BLaER1 treated with 17β-estradiol and CSF1 and Interleukin-3, amounts not matched to agents 10 nM and 100 nM (cell line): ENCODE results near the gene GPR146.
A peak's percentile ranks its signal among the peaks of the same experiment; 100 is the strongest.

ENCODE experiments used
- H3K27ac ChIP-seq, 11 experiments: shearing (Covaris generic); formaldehyde crosslinking; 2 replicates each; pipeline ENCODE4 v1.8.1; 2022
- H3K27me3 ChIP-seq, 11 experiments: shearing (Covaris generic); formaldehyde crosslinking; 2 replicates each; pipeline ENCODE4 v1.8.1; 2022
- H3K36me3 ChIP-seq, 11 experiments: shearing (Covaris generic); formaldehyde crosslinking; 2 replicates each; pipeline ENCODE4 v1.8.1; 2022
- H3K4me1 ChIP-seq, 10 experiments: shearing (Covaris generic); formaldehyde crosslinking; 2 replicates each; pipeline ENCODE4 v1.8.1; 2022
- H3K4me2 ChIP-seq, 11 experiments: shearing (Covaris generic); formaldehyde crosslinking; 2 replicates each; pipeline ENCODE4 v1.8.1; 2022
- H3K4me3 ChIP-seq, 10 experiments: shearing (Covaris generic); formaldehyde crosslinking; 2 replicates each; pipeline ENCODE4 v1.8.1; 2022
- H3K9ac ChIP-seq, 11 experiments: shearing (Covaris generic); formaldehyde crosslinking; 2 replicates each; pipeline ENCODE4 v1.8.1; 2022
- H3K9me3 ChIP-seq, 11 experiments: shearing (Covaris generic); formaldehyde crosslinking; replicated peaks in 1 of 11; 2 replicates each; pipeline ENCODE4 v1.8.1; 2022
- H4K20me1 ChIP-seq, 11 experiments: shearing (Covaris generic); formaldehyde crosslinking; 2 replicates each; pipeline ENCODE4 v1.8.1; 2022
- Cebpa-rat ChIP-seq, 11 experiments: shearing (Covaris generic); IDR thresholded peaks; 2 replicates each; pipeline ENCODE4 v1.8.1; 2022

GPR146 gene

GRCh38 chr7:1024876-1025742, 19.2 kb upstream of the GPR146 start:
- H3K36me3 ChIP-seq, result peaks cover 5 to 21% (median 17%) of the 10 kb centered on the region in 11 experiments; a peak in 20 of 22 replicates
- peaks cover 69 to 98% (median 92%) of the 10 kb centered on the region in 10 experiments for H3K4me1 ChIP-seq
- H3K4me3 ChIP-seq, result peak overlapping the region in 5 of 10 experiments; percentile 3 to 41 (median 32); a peak in 5 of 20 replicates
- no peak for TF ChIP-seq Cebpa-rat (IDR thresholded peaks at IDR 0.05)
- H3K27ac ChIP-seq, result peak overlapping the region in 6 of 11 experiments; percentile 40 to 91 (median 84); a peak in 13 of 22 replicates
- H3K4me2 ChIP-seq, result peak overlapping the region; percentile 86 to 100 (median 99)
- H3K9ac ChIP-seq, result peak overlapping the region in 9 of 11 experiments; percentile 14 to 83 (median 44); a peak in 14 of 22 replicates
- H3K9me3 ChIP-seq, result peaks cover 9 to 21% (median 17%) of the 10 kb centered on the region in 11 experiments
- H4K20me1 ChIP-seq, result peaks cover 44 to 89% (median 62%) of the 10 kb centered on the region in 11 experiments; a peak in 21 of 22 replicates
- peaks cover 12 to 35% (median 17%) of the 10 kb centered on the region in 11 experiments; a peak in 18 of 22 replicates for H3K27me3 ChIP-seq

- Histone ChIP-seq H3K4me1 (peaks cover 73 to 100% (median 96%) of the 10 kb centered on the region in 10 experiments), H3K36me3 (peaks cover 0 to 13% (median 10%) of the 10 kb centered on the region in 11 experiments; a peak in 20 of 22 replicates), H3K4me3 (peak overlapping the region in 4 of 10 experiments; percentile 19 to 68 (median 64); a peak in 4 of 20 replicates), H3K27ac (peak overlapping the region in 6 of 11 experiments; percentile 40 to 91 (median 84); a peak in 12 of 22 replicates), H4K20me1 (peaks cover 44 to 88% (median 62%) of the 10 kb centered on the region in 11 experiments; a peak in 21 of 22 replicates), H3K27me3 (peaks cover 12 to 35% (median 17%) of the 10 kb centered on the region in 11 experiments; a peak in 18 of 22 replicates), H3K9ac (peak overlapping the region in 8 of 11 experiments; percentile 20 to 83 (median 62); a peak in 11 of 22 replicates), H3K4me2 (peak overlapping the region; percentile 86 to 100 (median 99)), H3K9me3 (peaks cover 5 to 12% (median 9%) of the 10 kb centered on the region in 11 experiments)
- no peak for TF ChIP-seq Cebpa-rat (IDR thresholded peaks at IDR 0.05)
These were observed 18.4 kb upstream of the GPR146 start for GRCh38 chr7:1025743-1026581.

DNA sequence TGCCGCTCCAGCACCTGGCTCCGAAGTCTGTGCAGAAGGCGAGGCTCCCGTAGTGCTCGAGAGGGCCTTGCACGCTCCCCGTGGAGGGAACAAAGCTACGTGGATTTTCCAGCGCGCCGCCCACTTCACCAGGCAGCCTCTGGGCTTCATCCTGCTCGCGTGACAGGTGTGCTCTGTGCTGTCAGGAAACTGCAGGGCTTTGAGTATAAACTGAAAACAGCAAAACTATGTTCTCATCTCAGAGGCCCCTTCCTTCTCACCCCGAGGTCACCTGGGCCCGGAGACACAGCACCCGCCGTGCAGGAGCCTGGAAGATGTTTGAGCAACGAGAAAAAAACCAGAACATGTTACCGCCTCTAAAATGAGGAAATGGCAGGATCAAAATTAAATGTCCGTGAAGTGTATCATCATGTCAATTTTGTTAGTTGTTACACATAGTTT, 17.6 kb upstream of the GPR146 start:
- Histone ChIP-seq H4K20me1 (peaks cover 42 to 81% (median 62%) of the 10 kb centered on the region in 11 experiments; a peak in 21 of 22 replicates), H3K4me3 (peak overlapping the region in 7 of 10 experiments; percentile 19 to 72 (median 67); a peak in 8 of 20 replicates), H3K9ac (peak overlapping the region in 8 of 11 experiments; percentile 66 to 83 (median 80); a peak in 14 of 22 replicates), H3K4me2 (peak overlapping the region; percentile 86 to 100 (median 99)), H3K27me3 (peaks cover 12 to 35% (median 17%) of the 10 kb centered on the region in 11 experiments; a peak in 18 of 22 replicates), H3K27ac (peak overlapping the region in 5 of 11 experiments; percentile 68 to 91 (median 88); a peak in 8 of 22 replicates), H3K36me3 (peaks cover 0 to 5% (median 2%) of the 10 kb centered on the region in 11 experiments; a peak in 8 of 22 replicates), H3K9me3 (peaks cover 0 to 4% (median 1%) of the 10 kb centered on the region in 11 experiments; a peak in 14 of 22 replicates), H3K4me1 (peaks cover 73 to 94% (median 90%) of the 10 kb centered on the region in 10 experiments)
- no peak for TF ChIP-seq Cebpa-rat (IDR thresholded peaks at IDR 0.05)

DNA sequence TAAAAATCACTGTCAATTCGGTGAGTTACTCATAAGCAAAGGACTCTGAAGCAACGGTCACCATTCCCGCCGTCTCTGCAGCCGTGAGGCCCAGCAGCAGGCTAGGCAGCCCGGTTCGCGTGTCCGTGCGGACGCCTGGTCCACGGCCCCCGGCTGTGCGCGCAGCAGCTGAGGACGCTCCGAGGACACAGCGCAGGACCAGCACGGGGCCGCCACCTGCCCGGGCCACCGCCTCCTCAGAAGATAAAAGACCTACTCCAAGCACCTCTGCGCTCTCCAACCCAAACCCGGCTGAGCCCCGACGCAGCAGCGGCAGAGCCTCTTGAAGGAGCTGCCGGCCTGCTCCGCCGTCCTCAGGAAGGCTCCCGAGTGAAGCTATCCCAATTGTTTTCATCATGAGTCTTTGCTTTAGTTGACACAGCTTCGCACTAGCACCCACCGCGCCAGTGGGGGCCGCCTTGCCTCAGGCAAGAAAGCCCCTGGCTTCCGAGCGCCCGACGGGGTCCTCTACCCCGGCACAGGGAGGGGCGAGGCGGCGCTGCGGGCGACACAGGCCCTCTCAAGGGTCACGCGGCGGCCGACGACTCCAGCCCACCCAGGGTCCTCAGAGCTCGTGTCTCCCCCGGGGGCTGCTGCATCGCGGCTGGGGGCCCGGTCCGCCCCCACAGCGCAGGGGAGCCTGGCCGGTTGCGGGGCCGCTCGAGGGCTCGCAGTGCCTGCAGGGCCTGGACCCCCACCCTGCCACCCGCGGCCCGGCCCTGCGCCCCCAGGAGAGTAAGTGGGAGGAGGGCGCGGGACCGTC, 16.9 kb upstream of the GPR146 start:
- H4K20me1 ChIP-seq, result peaks cover 35 to 80% (median 56%) of the 10 kb centered on the region in 11 experiments; a peak in 21 of 22 replicates
- peak overlapping the region; percentile 86 to 100 (median 99) for H3K4me2 ChIP-seq
- H3K36me3 ChIP-seq, result no peaks in the 10 kb centered on the region
- H3K27ac ChIP-seq, result peak overlapping the region; percentile 32 to 89 (median 74); a peak in 21 of 22 replicates
- no peak for TF ChIP-seq Cebpa-rat (IDR thresholded peaks at IDR 0.05)
- peaks cover 12 to 34% (median 17%) of the 10 kb centered on the region in 11 experiments; a peak in 18 of 22 replicates for H3K27me3 ChIP-seq
- H3K4me3 ChIP-seq, result peak overlapping the region; percentile 60 to 78 (median 68)
- H3K4me1 ChIP-seq, result peaks cover 73 to 87% (median 83%) of the 10 kb centered on the region in 10 experiments
- H3K9ac ChIP-seq, result peak overlapping the region; percentile 66 to 83 (median 80)
- H3K9me3 ChIP-seq, result no peaks in the 10 kb centered on the region

- H3K4me3 ChIP-seq, result peak overlapping the region; percentile 60 to 78 (median 68)
- H3K4me2 ChIP-seq, result peak overlapping the region; percentile 86 to 100 (median 99)
- peaks cover 27 to 77% (median 49%) of the 10 kb centered on the region in 11 experiments; a peak in 21 of 22 replicates for H4K20me1 ChIP-seq
- TF ChIP-seq Cebpa-rat (IDR thresholded peaks at IDR 0.05), result no peak
- H3K9ac ChIP-seq, result peak overlapping the region; percentile 66 to 83 (median 80)
- peaks cover 12 to 27% (median 17%) of the 10 kb centered on the region in 11 experiments; a peak in 18 of 22 replicates for H3K27me3 ChIP-seq
- no peaks in the 10 kb centered on the region for H3K36me3 ChIP-seq
- peaks cover 66 to 84% (median 77%) of the 10 kb centered on the region in 10 experiments for H3K4me1 ChIP-seq
- peak overlapping the region; percentile 32 to 89 (median 74); a peak in 21 of 22 replicates for H3K27ac ChIP-seq
- H3K9me3 ChIP-seq, result no peaks in the 10 kb centered on the region
These were observed 16.1 kb upstream of the GPR146 start for GRCh38 chr7:1028044-1028770.

- peak overlapping the region; percentile 32 to 89 (median 68); a peak in 20 of 22 replicates for H3K27ac ChIP-seq
- peak overlapping the region; percentile 60 to 78 (median 68) for H3K4me3 ChIP-seq
- H3K4me1 ChIP-seq, result peaks cover 58 to 84% (median 76%) of the 10 kb centered on the region in 10 experiments
These were observed 15.3 kb upstream of the GPR146 start for GRCh38 chr7:1028775-1029636.

More at GRCh38 chr7:1028775-1029636, 15.3 kb upstream of the GPR146 start:
- Histone ChIP-seq H3K27me3 (peaks cover 12 to 27% (median 17%) of the 10 kb centered on the region in 11 experiments; a peak in 18 of 22 replicates), H3K4me2 (peak overlapping the region; percentile 86 to 100 (median 99)), H3K9ac (peak overlapping the region; percentile 66 to 83 (median 80); a peak in 19 of 22 replicates), H3K9me3 (no peaks in the 10 kb centered on the region), H3K36me3 (no peaks in the 10 kb centered on the region), H4K20me1 (peaks cover 19 to 69% (median 41%) of the 10 kb centered on the region in 11 experiments; a peak in 21 of 22 replicates)
- TF ChIP-seq Cebpa-rat (IDR thresholded peaks at IDR 0.05), result no peak
